Karpas-422 (cell line): ENCODE measurements around the gene SLC12A7. TPM values are rescaled to one million over a fixed set of nuclear protein-coding genes. Genes with fewer than 3 reads are reported as not detected.
"Not testable (repeated sequence)": the region's sequence is repeated elsewhere in the genome, so short reads cannot be mapped to it uniquely, and the experiment has no call there.

Source experiments
- DNase-seq: peaks from one replicate; pipeline ENCODE4 v3.0.0-alpha.2; 2015
- H2AFZ ChIP-seq: fragments of 200-600 bp; sonication (generic); 2 replicates; pipeline ENCODE4 v1.6.1; 2014; ENCODE audit warnings: antibody characterized with exemption, low read length, mixed read lengths
- H3K27ac ChIP-seq: fragments of 200-600 bp; sonication (generic); 2 replicates; pipeline ENCODE4 v1.5.1; 2014; ENCODE audit warnings: mild to moderate bottlenecking, low read length, moderate library complexity
- H3K27me3 ChIP-seq: fragments of 200-600 bp; sonication (generic); 2 replicates; pipeline ENCODE4 v1.6.1; 2014; ENCODE audit warnings: low read length, mixed read lengths
- H3K36me3 ChIP-seq: fragments of 200-600 bp; sonication (generic); 2 replicates; pipeline ENCODE4 v1.6.1; 2014; ENCODE audit warnings: low read length, mixed read lengths; ENCODE audit not compliant: insufficient read depth
- H3K4me1 ChIP-seq: fragments of 200-600 bp; sonication (generic); 2 replicates; pipeline ENCODE4 v1.6.1; 2014; ENCODE audit warnings: mild to moderate bottlenecking, low read length, mixed read lengths
- H3K4me2 ChIP-seq: fragments of 200-600 bp; sonication (generic); 2 replicates; pipeline ENCODE4 v1.6.1; 2014; ENCODE audit warnings: low read length, low read depth, mild to moderate bottlenecking; ENCODE audit not compliant: poor library complexity, severe bottlenecking
- H3K4me3 ChIP-seq: fragments of 200-600 bp; sonication (generic); 2 replicates; pipeline ENCODE4 v1.5.1; 2014; ENCODE audit warnings: mild to moderate bottlenecking, antibody characterized with exemption, low read length, mixed read lengths
- H3K79me2 ChIP-seq: fragments of 200-600 bp; sonication (generic); 2 replicates; pipeline ENCODE4 v1.6.1; 2014; ENCODE audit warnings: mild to moderate bottlenecking, low read length, mixed read lengths
- H3K9ac ChIP-seq: fragments of 200-600 bp; sonication (generic); 2 replicates; pipeline ENCODE4 v1.6.0; 2014; ENCODE audit warnings: low read length
- H3K9me2 ChIP-seq: fragments of 200-600 bp; sonication (generic), shearing (Covaris generic); replicated peaks from 2 replicates; pipeline ENCODE4 v1.6.0; 2014; ENCODE audit warnings: mild to moderate bottlenecking, low read length, moderate library complexity; ENCODE audit not compliant: insufficient read depth
- H3K9me3 ChIP-seq: fragments of 300-700, 200-600 bp; sonication (generic); 2 replicates; pipeline ENCODE4 v1.6.1; 2014; ENCODE audit warnings: low read length, mixed read lengths
- H4K20me1 ChIP-seq: fragments of 200-600 bp; sonication (generic); 2 replicates; pipeline ENCODE4 v1.6.1; 2014; ENCODE audit warnings: mild to moderate bottlenecking, antibody characterized with exemption, low read length, low read depth; ENCODE audit not compliant: insufficient read depth
- total RNA-seq: library from RNA; depleted of rRNA; stranded (reverse); fragments of >200 nt; shearing (Covaris generic); gene quantifications from 2 replicates; pipeline ENCODE4 v1.2.3, GENCODE V29; 2014; ENCODE audit warnings: low replicate concordance

The SLC12A7 gene
- total RNA-seq, 1 experiment from 2014 or later, result not detected

DNA sequence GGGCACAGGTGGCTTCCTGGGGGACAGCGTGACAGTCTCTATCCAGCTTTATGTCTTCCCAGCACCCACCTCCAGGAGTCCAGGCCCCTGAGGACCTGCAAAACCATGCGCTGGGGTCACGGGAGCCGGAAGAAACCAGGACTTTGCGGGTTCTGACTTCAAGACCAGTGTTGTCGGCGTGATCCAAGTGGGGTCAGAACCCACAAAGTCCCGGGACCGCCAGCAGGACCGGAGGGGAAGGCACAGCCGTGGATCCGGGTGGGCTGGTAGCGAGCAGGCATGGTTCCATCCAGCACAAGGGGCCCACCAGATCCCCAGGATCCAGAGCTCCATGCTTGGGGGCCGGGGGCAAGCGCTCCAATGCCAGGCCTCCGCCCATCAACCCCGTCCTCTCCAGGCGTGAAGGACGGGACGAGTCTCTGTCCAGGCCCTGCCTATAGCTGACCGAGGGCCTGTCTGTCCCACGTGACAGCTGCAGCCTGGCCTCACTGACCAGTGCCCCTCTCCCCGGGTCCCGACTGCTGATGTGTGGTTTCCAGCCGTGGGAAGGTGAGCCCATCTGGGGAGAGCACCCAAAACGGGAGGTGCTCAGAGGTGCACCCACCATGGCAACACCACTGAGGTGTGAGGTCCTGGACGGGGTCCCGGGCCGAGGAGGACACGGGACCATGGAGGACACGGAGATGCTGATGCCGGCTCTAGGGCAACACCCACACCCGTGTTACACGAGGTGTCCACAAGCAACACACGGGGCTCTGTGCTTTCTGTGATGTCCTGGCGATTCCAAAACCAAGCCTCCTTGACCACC lies 48.9 kb downstream of the SLC12A7 start:
- Histone ChIP-seq H2AFZ (no peak overlapping the region), H3K36me3 (no peaks in the 10 kb centered on the region), H3K79me2 (no peaks in the 10 kb centered on the region), H3K27me3 (no peaks in the 10 kb centered on the region), H3K9me2 (no peaks in the 10 kb centered on the region), H3K4me1 (no peaks in the 10 kb centered on the region), H3K27ac (no peak overlapping the region), H3K9me3 (no peaks in the 10 kb centered on the region), H3K4me2 (no peak overlapping the region), H3K4me3 (no peak overlapping the region), H3K9ac (no peak overlapping the region), H4K20me1 (no peaks in the 10 kb centered on the region)
- DNase-seq, result no peak

DNA sequence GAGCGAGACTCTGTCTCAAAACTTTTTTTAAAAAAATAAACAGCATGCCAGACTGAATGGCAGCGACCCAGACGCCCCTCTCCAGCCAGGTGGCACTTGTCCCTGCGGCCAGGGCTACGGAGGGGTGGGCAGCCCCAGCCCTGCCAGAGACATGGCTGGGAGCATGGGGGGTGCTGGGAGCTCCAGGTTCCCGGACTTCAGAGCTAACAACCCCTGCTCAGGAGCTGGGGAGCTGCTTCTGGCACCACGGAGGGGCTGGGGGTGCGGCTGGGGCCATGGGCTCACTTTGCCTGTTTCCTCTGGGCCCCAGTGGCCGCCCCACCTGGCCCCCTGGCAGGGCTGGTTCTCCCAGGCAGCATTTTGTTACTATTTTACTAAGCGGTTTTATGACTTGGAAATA lies 49.9 kb downstream of the SLC12A7 start:
- Histone ChIP-seq H3K4me1 (no peaks in the 10 kb centered on the region), H3K79me2 (no peaks in the 10 kb centered on the region), H3K4me3 (no peak overlapping the region), H3K27ac (no peak overlapping the region), H3K9me2 (no peaks in the 10 kb centered on the region), H3K36me3 (no peaks in the 10 kb centered on the region), H3K27me3 (no peaks in the 10 kb centered on the region), H3K4me2 (no peak overlapping the region), H4K20me1 (no peaks in the 10 kb centered on the region), H3K9ac (no peak overlapping the region), H2AFZ (no peak overlapping the region), H3K9me3 (no peaks in the 10 kb centered on the region)
- no peak for DNase-seq

DNA sequence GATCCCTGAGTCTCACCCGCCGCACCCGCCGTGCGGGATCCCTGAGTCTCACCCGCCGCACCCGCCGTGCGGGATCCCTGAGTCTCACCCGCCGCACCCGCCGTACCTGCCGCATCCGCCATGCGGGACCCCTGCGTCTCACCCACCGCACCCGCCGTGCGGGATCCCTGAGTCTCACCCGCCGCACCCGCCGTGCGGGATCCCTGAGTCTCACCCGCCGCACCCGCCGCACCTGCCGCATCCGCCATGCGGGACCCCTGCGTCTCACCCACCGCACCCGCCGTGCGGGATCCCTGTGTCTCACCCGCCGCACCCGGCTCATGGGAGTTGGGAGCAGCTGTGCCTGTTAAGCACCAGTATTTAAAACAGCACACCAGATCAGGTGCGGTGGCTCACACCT lies 50.6 kb downstream of the SLC12A7 start:
- H3K4me3 ChIP-seq, H3K9me3 ChIP-seq, H3K4me1 ChIP-seq, H3K27ac ChIP-seq, H2AFZ ChIP-seq, DNase-seq, H4K20me1 ChIP-seq, H3K9ac ChIP-seq, H3K4me2 ChIP-seq, H3K9me2 ChIP-seq, H3K36me3 ChIP-seq, H3K27me3 ChIP-seq, H3K79me2 ChIP-seq: not testable (repeated sequence)

DNA sequence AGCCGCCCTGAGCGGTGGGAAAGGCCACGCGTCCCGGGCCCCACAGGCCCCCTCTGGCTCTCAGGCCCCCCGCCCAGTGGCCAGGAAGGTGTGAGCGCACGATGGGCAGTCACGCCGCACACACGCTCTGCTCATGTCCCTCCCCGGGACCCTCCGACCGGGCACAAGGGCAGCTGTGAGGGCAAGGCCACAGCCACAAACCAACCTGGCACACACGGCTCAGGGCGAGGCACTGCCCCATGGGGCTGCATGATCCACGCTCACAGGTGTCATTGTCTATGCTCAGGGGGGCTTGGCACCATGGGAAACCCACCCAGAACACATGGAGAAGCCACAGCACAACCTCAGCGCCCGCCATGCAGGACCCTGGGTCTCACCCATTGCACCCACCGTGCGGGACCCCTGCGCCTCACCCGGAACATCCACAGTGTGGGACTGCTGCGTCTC lies 51.3 kb downstream of the SLC12A7 start:
- no peak for DNase-seq
- Histone ChIP-seq H3K27ac (no peak overlapping the region), H3K4me3 (no peak overlapping the region)

DNA sequence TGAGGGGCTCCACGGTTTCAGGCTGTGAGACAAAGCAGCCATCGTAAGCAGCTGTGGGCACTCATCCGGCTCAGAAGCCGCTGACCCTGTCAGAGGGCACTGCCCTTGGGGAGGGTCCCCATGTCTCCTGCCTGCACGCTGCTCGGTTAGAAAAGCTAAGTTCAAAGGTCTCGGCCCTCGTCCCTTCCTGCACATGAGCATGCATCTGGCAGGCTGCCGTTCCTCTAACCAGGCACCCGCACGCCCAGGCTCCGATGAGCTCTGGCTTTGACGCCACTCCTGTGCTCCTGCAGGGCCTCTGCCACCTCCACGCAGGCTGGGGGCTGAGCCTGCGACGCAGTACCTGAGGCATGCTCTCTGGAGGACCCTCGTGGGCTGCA lies 52.0 kb downstream of the SLC12A7 start:
- H3K4me3 ChIP-seq, result no peak overlapping the region
- no peak for DNase-seq
- H3K79me2 ChIP-seq, result no peaks in the 10 kb centered on the region
- no peak overlapping the region for H3K4me2 ChIP-seq
- no peaks in the 10 kb centered on the region for H3K36me3 ChIP-seq
- H3K9me2 ChIP-seq, result no peaks in the 10 kb centered on the region
- no peak overlapping the region for H2AFZ ChIP-seq
- H3K9ac ChIP-seq, result no peak overlapping the region
- H3K27ac ChIP-seq, result no peak overlapping the region
- H3K27me3 ChIP-seq, result no peaks in the 10 kb centered on the region
- H3K4me1 ChIP-seq, result no peaks in the 10 kb centered on the region
- no peaks in the 10 kb centered on the region for H3K9me3 ChIP-seq
- H4K20me1 ChIP-seq, result no peaks in the 10 kb centered on the region

More for the DNA sequence above, 51.3 kb downstream of the SLC12A7 start:
- no peak overlapping the region for H3K9ac ChIP-seq
- H2AFZ ChIP-seq, result no peak overlapping the region
- H3K36me3 ChIP-seq, result no peaks in the 10 kb centered on the region
- no peaks in the 10 kb centered on the region for H4K20me1 ChIP-seq
- no peaks in the 10 kb centered on the region for H3K9me2 ChIP-seq
- H3K9me3 ChIP-seq, result no peaks in the 10 kb centered on the region
- no peaks in the 10 kb centered on the region for H3K79me2 ChIP-seq
- no peaks in the 10 kb centered on the region for H3K4me1 ChIP-seq
- H3K4me2 ChIP-seq, result no peak overlapping the region
- H3K27me3 ChIP-seq, result no peaks in the 10 kb centered on the region

DNA sequence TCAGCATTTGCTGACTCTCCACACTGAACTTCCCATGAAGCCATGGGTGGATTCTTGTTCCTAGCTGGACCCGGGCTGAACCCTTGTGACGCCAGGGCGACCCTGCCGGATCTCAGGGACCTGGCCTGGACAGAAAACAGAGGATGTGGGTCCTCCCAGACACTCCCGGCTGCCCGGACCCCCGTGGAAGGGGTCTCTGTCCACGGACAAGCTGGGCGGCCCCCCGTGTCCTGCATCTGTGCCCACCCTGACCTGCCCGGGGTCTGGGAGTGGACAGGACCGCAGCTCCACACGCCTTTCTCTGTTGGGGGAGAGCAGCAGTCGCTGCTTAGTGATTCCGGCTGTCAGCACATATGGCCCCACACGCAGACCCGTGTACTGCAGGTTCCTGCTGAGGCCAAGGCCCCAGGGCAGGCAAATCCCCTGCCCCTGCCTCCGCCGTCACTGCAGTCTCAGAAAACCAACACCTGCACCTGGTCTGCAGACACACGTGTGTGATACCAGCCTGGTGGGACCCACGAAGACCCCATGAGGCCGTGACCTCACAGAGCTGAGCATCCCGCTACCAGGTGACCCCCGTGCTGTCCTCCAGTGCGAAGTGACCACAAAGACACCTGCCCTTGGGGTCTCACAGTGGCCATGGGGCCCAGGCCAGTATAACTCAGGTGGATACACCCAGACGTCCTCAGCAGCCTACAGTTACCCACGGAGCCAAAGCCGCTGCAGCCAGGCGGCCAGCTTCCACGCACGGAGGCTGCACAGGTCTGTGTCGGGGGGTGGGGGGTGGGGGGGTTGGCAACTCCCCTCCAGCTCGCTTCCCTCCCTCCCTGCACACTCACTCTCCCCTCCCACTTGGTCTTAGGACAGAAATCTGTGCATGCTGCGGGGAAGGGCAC lies 52.6 kb downstream of the SLC12A7 start:
- Histone ChIP-seq H3K4me2 (no peak overlapping the region), H4K20me1 (no peaks in the 10 kb centered on the region), H3K9ac (no peak overlapping the region), H3K9me2 (no peaks in the 10 kb centered on the region), H3K4me1 (no peaks in the 10 kb centered on the region), H3K79me2 (no peaks in the 10 kb centered on the region), H2AFZ (no peak overlapping the region), H3K27me3 (no peaks in the 10 kb centered on the region), H3K27ac (no peak overlapping the region), H3K4me3 (no peak overlapping the region), H3K9me3 (no peaks in the 10 kb centered on the region), H3K36me3 (no peaks in the 10 kb centered on the region)
- DNase-seq, result no peak

DNA sequence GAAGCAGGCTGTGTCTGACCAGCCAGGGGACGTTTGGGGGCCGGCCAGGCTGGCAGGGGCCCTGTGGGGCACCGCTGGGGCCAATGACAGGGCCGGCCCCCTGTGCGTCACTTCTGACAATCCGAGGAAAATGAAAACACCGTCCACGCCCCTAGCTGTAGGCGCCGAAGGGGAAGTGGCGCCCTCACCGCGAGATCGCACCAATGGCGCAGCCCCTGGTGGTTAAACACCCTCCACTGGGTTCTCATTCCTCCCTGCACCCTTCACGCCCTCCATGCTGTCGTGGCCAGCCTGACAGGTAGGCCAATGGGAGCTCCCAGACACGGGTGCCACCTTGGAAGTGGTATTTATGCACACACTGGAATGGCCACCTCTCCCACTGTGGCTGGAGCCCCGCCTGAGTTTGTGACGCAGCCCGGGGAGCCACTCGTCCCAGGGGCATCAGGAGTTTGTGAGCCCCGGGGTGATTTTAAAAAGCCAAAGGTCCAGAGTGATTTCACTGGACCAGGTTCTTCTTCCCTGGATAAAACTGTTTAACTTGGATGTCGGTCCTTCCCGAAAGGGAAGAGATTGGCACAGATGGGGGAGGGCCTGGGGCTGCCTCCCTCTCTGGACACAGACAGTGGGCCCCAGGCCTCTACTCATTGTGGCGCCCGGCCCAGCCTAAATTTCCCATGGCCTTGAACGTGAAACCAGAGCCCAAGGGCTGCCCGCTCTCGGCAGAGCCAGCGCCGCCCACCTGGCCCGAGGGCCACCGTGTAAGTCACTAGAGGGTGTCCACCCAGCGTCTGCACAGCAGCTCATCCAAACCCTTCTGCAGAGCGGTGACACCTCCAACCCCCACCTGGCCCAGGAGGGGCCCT lies 53.5 kb downstream of the SLC12A7 start:
- Histone ChIP-seq H3K9me3 (no peaks in the 10 kb centered on the region), H3K4me1 (no peaks in the 10 kb centered on the region), H3K27ac (no peak overlapping the region), H3K36me3 (no peaks in the 10 kb centered on the region), H3K4me3 (no peak overlapping the region), H3K27me3 (no peaks in the 10 kb centered on the region), H3K9me2 (no peaks in the 10 kb centered on the region), H3K79me2 (no peaks in the 10 kb centered on the region), H3K4me2 (no peak overlapping the region), H3K9ac (no peak overlapping the region), H4K20me1 (no peaks in the 10 kb centered on the region), H2AFZ (no peak overlapping the region)
- no peak for DNase-seq
